GM23338 (cell line): ENCODE data around the gene BAG5. TPM values are rescaled to one million over a fixed set of nuclear protein-coding genes. Genes with fewer than 3 reads are reported as not detected.

Source experiments
- ATAC-seq: fragments of 200-7000 bp; cut with Tn5 transposase; 3 replicates; pipeline ENCODE4 v1.9.1; 2020
- DNase-seq: peaks from one replicate; pipeline ENCODE4 v3.0.0-alpha.2; 2015; ENCODE audit warnings: low spot score
- H2AFZ ChIP-seq: fragments of 200-600 bp; sonication (generic); 2 replicates; pipeline ENCODE4 v1.8.0; 2016; ENCODE audit warnings: antibody characterized with exemption, mild to moderate bottlenecking, moderate library complexity
- H3F3A ChIP-seq: fragments of 200-600 bp; sonication (generic); replicated peaks from 2 replicates; pipeline ENCODE4 v1.8.0; 2017; ENCODE audit warnings: antibody characterized with exemption, mixed run types, low read depth
- H3K27ac ChIP-seq: fragments of 200-600 bp; sonication (generic); 2 replicates; pipeline ENCODE4 v1.6.1; 2016; ENCODE audit warnings: low read depth
- H3K27me3 ChIP-seq: fragments of 200-600 bp; sonication (generic); 2 replicates; pipeline ENCODE4 v1.8.0; 2016; ENCODE audit warnings: mild to moderate bottlenecking, mixed run types, moderate library complexity; ENCODE audit not compliant: insufficient read depth
- H3K36me3 ChIP-seq: fragments of 200-600 bp; sonication (generic); 2 replicates; pipeline ENCODE4 v1.8.0; 2016; ENCODE audit warnings: mild to moderate bottlenecking; ENCODE audit not compliant: insufficient read depth
- H3K4me1 ChIP-seq: fragments of 200-600 bp; sonication (generic); 2 replicates; pipeline ENCODE4 v1.8.0; 2016; ENCODE audit warnings: mild to moderate bottlenecking, moderate library complexity; ENCODE audit not compliant: insufficient read depth
- H3K4me2 ChIP-seq: fragments of 200-600 bp; sonication (generic); 2 replicates; pipeline ENCODE4 v1.7.1; 2017; ENCODE audit warnings: mixed run types
- H3K4me3 ChIP-seq: fragments of 200-600 bp; sonication (generic); 2 replicates; pipeline ENCODE4 v1.6.1; 2016; ENCODE audit warnings: mixed run types
- H3K79me2 ChIP-seq: fragments of 200-600 bp; sonication (generic); replicated peaks from 2 replicates; pipeline ENCODE4 v1.8.0; 2017; ENCODE audit warnings: mild to moderate bottlenecking; ENCODE audit not compliant: insufficient read depth
- H3K9me2 ChIP-seq: fragments of 200-600 bp; sonication (generic); 2 replicates; pipeline ENCODE4 v1.8.0; 2017; ENCODE audit not compliant: insufficient read depth
- H4K20me1 ChIP-seq: fragments of 200-600 bp; sonication (generic); replicated peaks from 2 replicates; pipeline ENCODE4 v1.8.0; 2017; ENCODE audit warnings: mild to moderate bottlenecking; ENCODE audit not compliant: insufficient read depth
- H3K27ac Mint-ChIP-seq: 2 replicates; pipeline ENCODE4 v1.8.0; 2020; ENCODE audit warnings: inconsistent platforms, mild to moderate bottlenecking, moderate library complexity, mixed read lengths
- H3K27me3 Mint-ChIP-seq: 3 replicates; pipeline ENCODE4 v1.8.0; 2022; ENCODE audit warnings: low read depth, mild to moderate bottlenecking, moderate library complexity, mixed read lengths, inconsistent platforms; ENCODE audit not compliant: insufficient read depth, poor library complexity
- H3K36me3 Mint-ChIP-seq: 3 replicates; pipeline ENCODE4 v1.8.0; 2021; ENCODE audit warnings: low read depth, mild to moderate bottlenecking, inconsistent platforms, moderate library complexity, mixed read lengths
- H3K4me1 Mint-ChIP-seq: 3 replicates; pipeline ENCODE4 v1.8.0; 2020; ENCODE audit warnings: mild to moderate bottlenecking, inconsistent platforms, mixed read lengths
- H3K4me3 Mint-ChIP-seq: 3 replicates; pipeline ENCODE4 v1.8.0; 2021; ENCODE audit warnings: moderate library complexity, mild to moderate bottlenecking, inconsistent platforms, mixed read lengths
- H3K9me3 Mint-ChIP-seq: 3 replicates; pipeline ENCODE4 v1.8.0; 2020; ENCODE audit warnings: moderate library complexity, mild to moderate bottlenecking, inconsistent platforms, mixed read lengths
- CREB1 ChIP-seq: fragments of 250-450 bp; sonication (Bioruptor Pico); IDR thresholded peaks from 2 replicates; pipeline ENCODE4 v1.5.0; 2020; ENCODE audit warnings: low read depth, mild to moderate bottlenecking, moderate library complexity
- CTCF ChIP-seq, 2 experiments: fragments of 200-600 bp in 1 of 2; sonication (generic) in 1 of 2; conservative IDR thresholded peaks; 2 replicates each; pipeline versions ENCODE4 v1.5.1 to v1.6.1; 2016 to 2017; ENCODE audit warnings: antibody characterized with exemption in 2 of 2, low read depth in 2 of 2, mild to moderate bottlenecking in 2 of 2, moderate library complexity in 1 of 2
- ETS1 ChIP-seq: IDR thresholded peaks from 2 replicates; pipeline ENCODE4 v1.6.1; 2016; ENCODE audit warnings: antibody characterized with exemption
- EZH2phosphoT487 ChIP-seq: fragments of 200-600 bp; sonication (generic); IDR thresholded peaks from one replicate; pipeline ENCODE4 v1.8.1; 2018; ENCODE audit warnings: antibody characterized with exemption; ENCODE audit not compliant: unreplicated experiment
- NANOG ChIP-seq: IDR thresholded peaks from 2 replicates; pipeline ENCODE4 v1.6.1; 2016; ENCODE audit warnings: antibody characterized with exemption, borderline replicate concordance
- POLR2AphosphoS5 ChIP-seq: IDR thresholded peaks from 2 replicates; pipeline ENCODE4 v1.6.1; 2016; ENCODE audit warnings: antibody characterized with exemption, low read depth
- REST ChIP-seq: IDR thresholded peaks from one replicate; pipeline ENCODE4 v1.6.1; 2018; ENCODE audit warnings: antibody characterized with exemption; ENCODE audit not compliant: unreplicated experiment
- STAT1 ChIP-seq: IDR thresholded peaks from one replicate; pipeline ENCODE4 v1.6.1; 2016; ENCODE audit warnings: antibody characterized with exemption; ENCODE audit not compliant: unreplicated experiment
- ZNF114 ChIP-seq: fragments of 250-450 bp; sonication (Bioruptor Pico); IDR thresholded peaks from 2 replicates; pipeline ENCODE4 v1.5.0; 2020; ENCODE audit warnings: mild to moderate bottlenecking, moderate library complexity
- ZNF331 ChIP-seq: fragments of 250-450 bp; sonication (Bioruptor Pico); IDR thresholded peaks from 2 replicates; pipeline ENCODE4 v1.5.0; 2020; ENCODE audit warnings: low read depth, mild to moderate bottlenecking, moderate library complexity
- ZNF462 ChIP-seq: fragments of 250-450 bp; sonication (Bioruptor Pico); IDR thresholded peaks from 2 replicates; pipeline ENCODE4 v1.5.0; 2020; ENCODE audit warnings: mild to moderate bottlenecking, moderate library complexity
- polyA plus RNA-seq: library from polyadenylated mRNA; unstranded; fragments of >200 nt; fragmentation: Nextera tagmentation; extraction: Ambion mirVana; gene quantifications from 2 replicates; pipeline ENCODE4 v1.2.1, GENCODE V29; 2016
- total RNA-seq: library from RNA; depleted of rRNA; stranded (reverse); fragments of >200 nt; shearing (Covaris generic); gene quantifications from 2 replicates; pipeline ENCODE4 v1.2.3, GENCODE V29; 2014

The BAG5 gene
- total and polyA plus RNA-seq, 2 experiments from 2014 or later: 21.1 to 29.2 TPM

- no peak for DNase-seq
- Histone ChIP-seq H3K4me1 (no peaks in the 10 kb centered on the region), H3F3A (no peaks in the 10 kb centered on the region), H3K79me2 (peaks cover 22% of the 10 kb centered on the region), H3K27me3 (no peaks in the 10 kb centered on the region), H4K20me1 (peaks cover 10% of the 10 kb centered on the region), H3K27ac (no peak overlapping the region), H3K4me2 (no peak overlapping the region), H3K9me2 (no peaks in the 10 kb centered on the region), H3K4me3 (no peak overlapping the region), H3K36me3 (no peaks in the 10 kb centered on the region), H2AFZ (no peak overlapping the region)
- TF ChIP-seq STAT1 (no peak), NANOG (no peak), POLR2AphosphoS5 (no peak), EZH2phosphoT487 (no peak), CREB1 (CRISPR knock-in tag) (no peak), ZNF114 (no peak), ZNF462 (CRISPR knock-in tag) (no peak), CTCF (conservative IDR thresholded peaks at IDR 0.05; ENCODE audit: low read depth in 2 of 2) (no peak), REST (no peak), ZNF331 (CRISPR knock-in tag) (no peak), ETS1 (no peak)
- Mint-ChIP-seq H3K4me1 (peaks cover 9% of the 10 kb centered on the region), H3K4me3 (no peak overlapping the region), H3K9me3 (no peaks in the 10 kb centered on the region; the same call in 2 of the 3 replicates), H3K27ac (no peak overlapping the region), H3K36me3 (peaks cover 4% of the 10 kb centered on the region; the same call in 1 of the 3 replicates), H3K27me3 (peaks cover 14% of the 10 kb centered on the region)
- ATAC-seq: no peak
Measured at GRCh38 chr14:103533999-103534575, 28.4 kb downstream of the BAG5 start.
